GM18499 (cell line): ENCODE measurements around the gene IL22RA1.

ENCODE experiments used
- ATAC-seq: cut with Tn5 transposase; IDR thresholded peaks from one replicate; pipeline ENCODE4 v1.9.1; 2021; ENCODE audit warnings: moderate number of reproducible peaks; ENCODE audit not compliant: insufficient read depth, unreplicated experiment

Gene IL22RA1

DNA sequence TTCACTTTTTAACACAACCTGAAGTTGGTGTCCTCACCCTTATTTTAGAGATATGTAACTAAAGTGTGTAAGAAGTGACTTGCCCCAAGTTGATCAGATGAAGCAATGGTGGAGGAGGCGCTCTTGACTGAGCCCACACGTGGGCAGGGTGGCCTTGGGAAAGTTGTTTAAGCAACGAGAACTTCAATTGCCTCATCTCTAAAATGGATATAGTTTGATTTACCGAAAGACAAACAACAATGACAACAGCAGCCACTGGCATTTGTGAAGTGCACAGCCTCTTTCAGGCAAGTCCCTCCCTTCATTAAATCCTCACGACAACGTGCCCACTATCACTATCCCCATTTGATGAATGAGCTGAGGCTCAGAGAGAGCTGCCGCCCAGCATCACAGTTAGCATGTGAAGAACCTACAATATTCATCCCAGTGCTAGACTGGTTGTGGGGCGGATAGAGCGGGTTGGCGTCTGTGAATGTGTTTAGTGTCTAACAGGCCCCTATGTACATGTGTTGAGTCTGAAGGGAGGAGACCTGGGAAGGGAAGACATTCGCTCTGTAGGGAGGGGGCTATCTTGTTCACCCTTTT, 3.0 kb downstream of the IL22RA1 start:
- ATAC-seq: no peak

DNA sequence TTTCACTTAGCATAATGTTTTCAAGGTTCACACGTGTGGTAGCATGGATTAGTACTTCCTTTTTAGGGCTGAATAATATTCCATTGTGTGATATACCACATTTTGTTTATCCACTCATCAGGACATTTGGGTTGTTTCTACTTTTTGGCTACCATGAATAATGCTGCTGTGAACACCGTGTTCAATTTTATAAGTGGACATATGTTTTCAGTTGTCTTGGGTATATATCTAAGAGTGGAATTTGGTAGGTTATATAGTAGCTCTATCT, 3.8 kb downstream of the IL22RA1 start:
- no peak for ATAC-seq

DNA sequence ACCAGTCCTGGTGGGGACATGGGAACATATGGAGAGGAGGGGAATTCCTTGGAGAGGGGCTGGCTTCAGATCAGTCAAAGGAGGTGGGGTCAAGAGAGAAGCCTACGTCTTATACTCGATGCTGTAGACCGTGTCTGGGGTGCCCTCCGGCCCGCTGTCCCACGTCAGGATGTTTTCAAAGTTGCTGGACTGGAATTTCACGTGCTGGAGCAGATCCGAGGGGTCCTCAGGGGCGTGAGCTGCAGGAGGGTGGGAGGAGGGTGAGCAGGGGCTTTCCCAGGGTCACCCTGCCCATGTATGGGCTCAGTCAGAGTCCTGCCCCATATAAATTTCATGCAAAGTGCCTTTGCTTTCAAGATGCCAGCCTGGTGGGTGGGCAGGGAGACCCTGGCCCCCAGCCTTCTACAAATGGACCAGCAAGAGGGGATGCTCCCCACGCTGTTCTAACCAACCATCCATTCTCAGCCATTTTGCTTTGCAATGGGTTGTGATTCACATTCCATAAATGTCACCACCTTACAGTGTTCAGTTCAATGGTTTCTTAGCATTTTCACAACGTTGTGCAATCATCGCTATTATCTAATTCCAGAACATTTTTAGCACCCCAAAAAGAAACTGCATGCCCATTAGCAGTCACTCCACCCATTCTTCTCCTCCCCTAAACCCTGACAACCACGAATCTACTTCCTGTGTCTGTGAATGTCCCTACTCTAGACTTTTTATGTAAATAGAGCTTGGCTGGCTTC, 4.3 kb downstream of the IL22RA1 start:
- ATAC-seq: no peak

DNA sequence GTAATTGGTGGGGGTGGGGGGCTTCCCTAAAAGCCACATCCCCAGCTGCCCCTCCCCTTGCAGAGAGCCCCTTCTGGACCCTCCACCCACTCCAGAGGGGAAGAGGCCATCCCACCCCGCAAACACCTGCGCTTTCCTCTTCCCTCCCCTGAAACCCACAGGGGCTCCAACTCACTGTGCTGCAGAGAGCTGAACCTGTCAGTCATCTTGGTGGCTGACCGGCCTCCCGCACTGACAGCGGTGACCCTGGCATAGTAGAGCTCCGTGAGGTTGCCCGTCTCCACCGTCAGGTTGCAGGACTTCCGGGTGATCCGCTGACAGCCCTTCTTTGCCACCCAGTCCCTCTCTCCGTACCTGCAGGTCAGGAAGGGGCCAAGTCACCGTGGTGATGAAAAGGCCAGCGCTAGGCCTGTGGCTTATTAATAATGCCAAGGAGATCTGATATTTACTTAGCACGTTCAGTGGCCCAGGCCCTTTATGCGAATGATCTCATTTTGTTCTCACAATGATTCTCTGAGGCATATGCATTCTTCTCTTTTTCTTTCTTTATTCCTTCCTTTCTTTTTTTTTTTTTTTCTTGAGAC, 5.9 kb downstream of the IL22RA1 start:
- no peak for ATAC-seq

DNA sequence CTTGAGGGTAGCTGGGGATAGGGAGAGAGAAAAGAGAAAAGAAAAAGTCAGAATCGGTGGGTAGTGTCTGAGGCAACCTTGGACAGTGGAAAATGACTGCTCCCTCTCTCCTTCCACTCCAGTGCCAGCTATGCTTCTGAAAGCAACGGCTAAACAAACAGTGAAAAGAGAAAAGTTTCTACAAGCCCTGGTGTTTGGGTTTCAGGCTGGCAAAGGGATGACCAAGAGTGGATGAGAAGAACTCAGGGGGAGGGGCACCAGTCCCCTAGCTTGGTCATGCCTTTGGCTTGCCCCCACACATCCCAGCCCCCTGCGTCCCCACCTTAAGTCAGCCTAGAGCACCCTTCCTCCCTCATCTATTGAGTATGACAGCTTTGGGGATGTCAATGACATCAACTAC, 8.6 kb downstream of the IL22RA1 start:
- no peak for ATAC-seq

DNA sequence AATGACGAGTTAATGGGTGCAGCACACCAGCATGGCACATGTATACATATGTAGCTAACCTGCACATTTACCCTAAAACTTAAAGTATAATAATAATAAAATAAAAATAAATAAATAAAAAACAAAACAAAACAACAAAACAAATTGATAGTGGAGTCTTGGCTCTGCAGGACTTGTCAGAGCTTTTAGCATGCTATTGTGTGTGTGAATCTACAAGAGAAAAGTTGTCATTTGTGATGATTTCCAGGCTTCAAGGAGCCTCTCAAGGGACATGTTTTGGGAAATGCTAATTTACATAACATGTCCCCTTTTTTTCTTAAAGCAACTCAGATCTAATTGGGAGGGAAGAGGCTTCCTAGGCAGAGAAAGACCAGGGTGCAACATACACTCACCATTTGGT, 9.1 kb downstream of the IL22RA1 start:
- no peak for ATAC-seq

DNA sequence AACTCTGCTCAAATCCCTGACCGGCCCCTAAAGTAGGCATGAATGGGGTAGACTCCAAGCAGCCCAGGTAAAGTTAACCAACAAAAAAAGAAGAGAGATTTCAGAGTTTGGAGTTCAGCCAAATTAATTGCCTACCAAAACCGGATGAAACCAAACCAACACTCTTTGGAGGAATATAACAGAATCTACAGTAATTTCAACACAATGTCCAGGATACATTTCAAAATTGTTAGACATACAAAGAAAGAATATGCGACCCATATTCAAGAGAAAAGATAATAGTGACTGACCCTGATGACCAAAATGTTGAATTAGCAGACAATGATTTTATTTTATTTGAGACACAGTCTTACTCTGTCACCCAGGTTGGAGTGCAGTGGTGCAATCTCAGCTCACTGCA, 12.6 kb downstream of the IL22RA1 start:
- no peak for ATAC-seq

DNA sequence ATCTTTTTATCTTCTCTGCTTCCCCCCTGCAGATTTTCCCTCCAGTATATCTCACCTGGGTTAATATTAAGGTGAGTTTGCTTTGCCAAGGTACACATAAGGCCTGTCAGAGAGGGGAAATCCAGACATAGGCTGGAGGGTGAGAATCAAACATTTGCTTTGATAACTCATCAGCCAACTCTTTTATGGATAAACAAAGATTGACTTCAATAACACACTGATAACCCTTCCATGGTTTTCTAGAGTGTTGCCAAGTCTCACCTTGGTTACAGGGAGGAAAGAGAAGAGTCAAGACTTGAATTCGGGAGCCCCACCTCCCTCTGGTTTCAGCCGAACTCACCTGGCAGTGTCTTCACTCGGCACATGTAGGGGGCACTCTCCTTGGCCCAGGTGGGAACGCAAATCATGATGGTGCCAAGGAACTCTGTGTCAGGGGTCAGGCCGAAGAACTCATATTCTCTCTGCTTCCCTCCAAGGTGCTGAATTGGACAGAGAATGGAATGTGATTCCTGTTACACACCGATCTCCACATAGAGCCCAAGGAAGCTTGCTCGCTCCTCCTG, 15.1 kb downstream of the IL22RA1 start:
- ATAC-seq: no peak

DNA sequence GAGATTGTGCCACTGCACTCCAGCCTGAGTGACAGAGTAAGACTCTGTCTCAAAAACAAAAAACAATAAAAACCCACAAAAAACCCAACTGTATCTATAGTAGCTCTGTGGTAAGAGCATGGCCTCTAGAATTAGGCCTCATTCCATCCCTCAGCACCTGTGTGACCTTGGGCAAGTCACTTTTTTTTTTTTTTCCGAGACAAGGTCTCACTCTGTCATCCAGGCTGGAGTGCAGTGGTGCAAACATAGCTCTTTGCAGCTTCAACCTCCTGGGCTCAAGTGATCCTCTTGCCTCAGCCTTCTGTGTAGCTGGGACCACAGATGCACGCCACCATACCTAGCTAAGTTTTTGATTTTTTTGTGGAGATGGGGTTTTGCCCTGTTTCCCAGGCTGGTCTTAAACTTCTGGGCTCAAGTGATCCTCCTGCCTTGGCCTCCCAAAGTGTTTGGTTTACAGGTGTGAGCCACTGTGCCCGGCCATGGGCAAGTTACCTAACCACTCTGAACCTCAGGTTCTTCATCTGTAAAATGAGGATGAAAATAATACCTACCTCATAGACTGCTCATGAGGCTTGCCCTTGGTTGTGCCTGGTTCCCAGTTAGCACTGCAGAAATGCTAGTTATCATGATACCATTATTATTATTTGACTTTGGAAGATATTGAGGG, 15.7 kb downstream of the IL22RA1 start:
- ATAC-seq: no peak

DNA sequence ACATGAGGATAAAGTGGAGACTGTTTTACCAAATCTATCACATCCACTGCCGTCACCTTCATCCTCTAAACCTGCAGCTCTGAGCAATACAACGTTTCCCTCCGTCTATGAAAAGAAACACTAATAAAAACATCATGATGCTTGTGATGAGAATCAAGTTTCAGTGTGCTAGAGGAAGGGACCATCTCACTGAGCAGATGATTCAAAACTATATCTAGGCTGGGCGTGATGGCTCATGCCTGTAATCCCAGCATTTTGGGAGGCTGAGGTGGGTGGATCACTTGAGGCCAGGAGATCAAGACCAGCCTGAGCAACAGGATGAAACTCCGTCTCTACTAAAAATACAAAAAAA, 16.3 kb downstream of the IL22RA1 start:
- ATAC-seq: no peak

DNA sequence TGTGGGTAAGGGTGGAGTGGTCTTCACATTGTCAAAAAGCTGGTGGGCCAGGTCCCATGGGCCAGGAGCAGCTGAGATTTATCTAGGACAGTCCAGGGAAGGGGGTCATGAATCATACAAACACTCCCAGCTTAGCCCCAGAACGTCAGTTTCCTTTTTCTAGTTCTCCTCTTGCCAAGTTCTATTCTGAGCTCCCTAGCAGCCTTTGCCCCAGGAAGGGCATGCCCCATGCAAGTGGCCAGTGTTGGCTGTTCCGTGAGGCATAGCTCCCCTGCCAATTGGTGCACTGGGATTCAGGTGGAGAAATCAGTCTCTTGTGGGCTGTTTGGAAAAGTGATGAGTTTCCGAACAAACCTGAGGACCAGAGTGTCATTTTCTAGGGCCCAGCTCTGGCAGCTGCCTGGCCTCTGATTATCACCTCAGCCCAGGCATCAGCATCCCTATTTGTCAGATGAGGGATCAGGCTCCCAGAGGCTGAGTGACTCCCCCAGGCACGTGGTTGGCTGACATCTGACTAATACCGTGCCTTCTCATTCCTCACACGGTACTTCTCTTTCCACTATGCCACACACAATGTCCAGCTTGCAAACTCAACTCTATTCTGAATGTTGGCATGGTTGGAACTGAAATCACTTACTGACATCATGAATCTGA, 16.8 kb downstream of the IL22RA1 start:
- ATAC-seq: no peak

DNA sequence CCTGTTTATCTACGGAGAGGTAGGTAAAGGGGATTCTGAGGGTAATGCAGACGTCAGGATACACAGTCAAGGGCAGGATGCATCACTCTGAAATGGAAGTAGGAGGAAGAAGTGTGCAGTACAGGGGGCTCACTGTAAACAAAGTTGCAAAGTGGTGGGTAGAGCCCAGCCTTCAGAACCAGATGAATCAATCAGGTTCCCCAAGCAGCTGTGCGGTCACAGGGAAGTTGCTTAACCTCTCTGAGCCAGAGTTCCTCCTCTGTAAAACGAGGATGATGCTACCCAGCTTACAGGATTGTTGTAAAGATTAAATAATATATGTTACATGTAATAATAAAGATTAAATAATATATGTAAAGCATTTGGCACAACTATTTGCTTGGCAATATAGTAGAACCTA, 17.5 kb downstream of the IL22RA1 start:
- ATAC-seq: no peak

DNA sequence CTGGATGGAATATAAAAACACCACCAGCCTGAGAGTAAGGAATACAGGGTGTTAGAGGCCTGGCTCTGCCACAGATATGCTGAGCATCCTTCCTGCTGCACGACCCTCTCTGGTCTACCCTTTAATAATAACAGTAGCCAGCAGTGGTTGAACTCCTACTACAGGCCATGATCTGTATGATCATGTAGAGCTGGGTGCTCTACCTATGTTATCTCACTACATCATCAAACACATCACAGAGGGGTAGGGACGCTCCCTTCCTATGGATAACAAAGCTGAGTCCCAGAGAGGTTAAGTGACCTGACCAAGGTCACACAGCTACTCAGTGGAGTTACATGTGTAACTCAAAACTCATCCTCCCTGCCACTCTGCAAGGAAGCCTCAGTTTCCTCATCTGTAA, 18.0 kb downstream of the IL22RA1 start:
- ATAC-seq: no peak

DNA sequence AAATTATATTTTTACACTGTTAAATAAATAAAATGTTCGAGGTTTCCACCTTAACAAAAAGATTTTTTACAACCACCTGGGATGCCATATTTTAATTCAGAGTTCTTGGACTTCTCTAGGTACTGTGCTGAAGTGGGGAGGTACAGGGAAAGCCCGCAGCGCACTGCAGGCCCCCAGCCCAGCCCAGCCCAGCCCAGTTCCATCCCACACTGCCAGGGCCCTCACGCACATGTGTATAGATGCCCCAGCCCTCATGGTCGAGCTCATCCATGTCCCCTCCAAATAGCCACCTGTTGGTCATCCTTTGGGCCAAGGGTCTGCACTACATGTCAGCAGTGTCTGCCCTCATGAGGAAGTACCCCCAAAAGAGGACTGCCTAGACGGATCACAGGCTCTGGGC, 19.3 kb downstream of the IL22RA1 start:
- ATAC-seq: no peak

DNA sequence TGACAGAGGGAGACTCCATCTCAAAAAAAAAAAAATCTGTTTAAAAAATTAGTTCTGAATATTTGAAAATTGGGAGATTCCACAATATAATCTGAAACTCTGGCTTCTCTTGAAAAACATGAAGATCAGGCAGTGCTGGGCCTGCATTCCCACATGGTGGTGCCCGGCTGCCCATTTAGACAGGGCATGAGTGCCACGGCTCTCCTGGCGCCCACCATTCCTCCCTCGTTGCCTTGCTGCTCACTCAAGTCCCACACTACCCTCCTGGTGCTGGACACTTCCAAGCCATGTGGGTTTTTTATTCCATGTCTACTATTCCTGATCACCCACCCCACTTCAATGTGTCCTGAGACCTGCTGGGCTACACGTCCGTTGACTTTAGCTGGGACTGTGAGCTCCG, 20.2 kb downstream of the IL22RA1 start:
- no peak for ATAC-seq

DNA sequence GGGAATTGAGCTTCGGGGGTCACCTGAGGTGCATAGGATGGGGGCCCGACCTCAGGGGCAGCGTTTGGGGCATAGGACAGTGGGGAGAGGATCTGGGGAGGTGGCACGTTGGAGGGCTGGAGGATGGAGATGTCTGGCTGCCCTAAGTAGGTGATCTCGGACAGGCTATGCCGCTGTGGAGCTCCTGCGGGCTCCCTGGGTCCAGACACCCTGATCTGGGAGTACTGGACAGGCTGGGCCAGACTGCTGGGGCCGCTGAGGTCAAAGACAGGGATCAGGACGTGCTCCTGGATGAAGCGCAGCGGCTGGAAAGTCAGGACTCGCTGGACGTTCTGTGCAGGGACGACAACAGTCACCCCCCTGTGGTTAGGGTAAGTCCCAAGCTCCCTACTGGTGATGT, 21.5 kb downstream of the IL22RA1 start:
- no peak for ATAC-seq

DNA sequence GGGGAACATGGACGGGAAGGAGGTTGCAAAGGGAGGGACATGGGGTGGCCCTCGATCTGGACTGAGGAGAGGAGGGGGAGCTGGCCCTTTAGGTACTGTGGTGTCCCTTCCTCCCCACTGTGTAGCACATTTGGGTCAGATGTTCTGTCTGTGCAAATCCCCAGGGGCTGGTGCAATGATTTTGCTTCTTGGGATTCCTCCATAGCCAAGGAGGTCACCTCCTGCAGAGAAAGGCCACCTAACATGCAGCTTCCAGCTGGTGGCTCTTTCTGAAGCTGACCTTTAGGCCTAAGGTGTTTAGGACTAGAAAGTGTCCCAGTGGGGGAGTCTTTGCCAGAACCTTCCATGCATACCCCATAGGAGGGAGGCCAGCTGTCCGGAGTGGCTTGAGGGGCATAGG, 22.0 kb downstream of the IL22RA1 start:
- no peak for ATAC-seq

DNA sequence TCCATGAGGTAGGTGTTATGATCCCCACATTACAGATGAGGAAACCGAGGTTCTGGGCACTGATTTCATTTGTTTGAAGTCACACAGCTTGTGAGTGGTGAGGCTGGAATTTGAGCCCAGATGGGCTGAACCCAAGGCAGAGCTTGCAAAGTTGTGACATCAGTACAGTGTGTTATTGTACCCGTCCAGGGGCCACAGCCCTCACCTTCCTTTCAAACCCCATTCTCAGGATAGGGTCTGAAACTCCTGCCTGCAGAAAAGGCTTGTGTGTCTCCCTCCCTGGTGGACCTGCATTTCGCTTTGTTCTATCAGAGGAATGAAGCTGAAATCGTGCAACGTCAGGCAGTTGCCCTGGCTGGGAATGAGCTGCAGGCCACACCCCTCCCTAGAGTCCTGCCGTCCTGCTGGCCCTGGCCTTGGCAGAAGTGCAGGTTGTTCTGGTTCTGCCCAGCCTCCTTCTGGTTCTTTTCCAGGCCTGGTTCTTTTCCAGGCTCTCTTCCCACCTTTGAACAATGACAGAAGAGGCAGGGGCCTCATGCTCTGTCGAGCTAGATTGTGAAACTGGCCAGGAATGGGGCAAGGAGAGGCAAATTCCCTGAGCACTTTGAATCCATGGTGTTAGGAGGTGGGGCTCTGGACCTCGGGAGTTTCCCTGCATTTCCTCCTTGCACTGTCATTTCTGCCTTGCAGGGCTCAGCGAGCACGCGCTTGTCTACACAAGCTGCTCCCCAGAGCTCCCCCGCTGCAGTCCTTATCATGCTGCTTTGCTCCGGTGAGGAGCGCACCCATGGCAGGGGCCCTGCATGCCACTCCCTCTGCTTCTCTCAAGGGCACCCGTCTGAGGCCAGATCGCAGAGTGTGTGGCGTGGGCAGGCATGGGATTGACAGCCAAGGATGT, 22.8 kb downstream of the IL22RA1 start:
- no peak for ATAC-seq

DNA sequence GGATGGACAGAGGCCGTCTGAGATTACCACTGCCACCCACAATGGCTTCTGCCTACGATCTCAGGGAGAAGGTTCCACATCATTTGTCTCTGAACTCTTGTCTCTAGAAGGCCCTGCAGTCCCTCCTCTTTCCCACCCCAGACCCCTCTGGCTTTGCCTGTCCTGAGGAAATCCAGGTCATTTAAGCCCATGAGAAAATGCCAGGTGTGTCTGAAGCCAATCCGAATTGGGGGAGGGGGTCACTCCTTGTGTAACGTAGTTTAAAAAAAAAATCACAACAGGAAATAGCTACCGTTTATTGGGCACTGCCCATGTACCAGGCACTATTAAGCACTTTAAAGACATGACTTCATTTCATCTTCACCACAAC, 23.5 kb downstream of the IL22RA1 start:
- no peak for ATAC-seq
